Ecto neural progenitor cell (in vitro differentiated cells): Measurements from ENCODE around the gene PLA2G10.
"Not testable (repeated sequence)": the region's sequence is repeated elsewhere in the genome, so short reads cannot be mapped to it uniquely, and the experiment has no call there.

ENCODE experiments used
- DNase-seq: peaks from one replicate; pipeline ENCODE4 v3.0.0-alpha.2; 2018; ENCODE audit warnings: low spot score

PLA2G10 gene

GRCh38 chr16:14694129-14694528, at the start of gene PLA2G10:
Gene PLA2G10, minus strand, starts transcription at chr16:14694308. Its CDS starts 79 bp downstream, at chr16:14694229.
- not testable (repeated sequence) for DNase-seq

GRCh38 chr16:14742273-14743128, 48.4 kb upstream of the PLA2G10 start, which contains the start of gene NPIPA2:
Gene NPIPA2, plus strand, starts transcription at chr16:14742533. Its CDS starts 5,533 bp downstream, at chr16:14748066.
- DNase-seq: not testable (repeated sequence)

GRCh38 chr16:14741794-14742193, 47.7 kb upstream of the PLA2G10 start:
- DNase-seq: not testable (repeated sequence)

DNA sequence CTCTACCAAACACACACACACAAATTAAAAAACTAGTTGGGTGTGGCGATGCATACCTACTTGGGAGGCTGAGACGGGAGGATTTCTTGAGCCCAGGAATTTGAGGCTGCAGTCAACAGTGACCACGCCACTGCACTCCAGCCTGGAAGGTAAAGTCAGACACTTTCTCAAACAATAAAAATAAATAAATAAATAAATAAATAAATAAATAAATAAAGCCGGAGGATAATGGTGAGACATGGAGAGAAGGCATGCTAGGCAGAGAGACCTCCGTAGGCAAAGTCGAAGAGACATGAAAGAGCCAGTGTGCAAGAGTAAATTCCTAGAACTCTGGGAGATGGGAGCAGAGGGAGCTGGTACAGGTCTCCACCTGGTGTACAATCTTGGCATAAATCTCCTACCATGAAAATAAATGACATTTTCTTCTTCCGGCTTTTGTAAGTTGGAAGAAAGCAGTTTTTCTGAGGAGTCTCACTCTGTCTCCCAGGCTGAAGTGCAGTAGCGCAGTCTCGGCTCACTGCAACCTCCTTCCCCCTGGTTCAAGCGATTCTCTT, 46.8 kb upstream of the PLA2G10 start:
- not testable (repeated sequence) for DNase-seq

DNA sequence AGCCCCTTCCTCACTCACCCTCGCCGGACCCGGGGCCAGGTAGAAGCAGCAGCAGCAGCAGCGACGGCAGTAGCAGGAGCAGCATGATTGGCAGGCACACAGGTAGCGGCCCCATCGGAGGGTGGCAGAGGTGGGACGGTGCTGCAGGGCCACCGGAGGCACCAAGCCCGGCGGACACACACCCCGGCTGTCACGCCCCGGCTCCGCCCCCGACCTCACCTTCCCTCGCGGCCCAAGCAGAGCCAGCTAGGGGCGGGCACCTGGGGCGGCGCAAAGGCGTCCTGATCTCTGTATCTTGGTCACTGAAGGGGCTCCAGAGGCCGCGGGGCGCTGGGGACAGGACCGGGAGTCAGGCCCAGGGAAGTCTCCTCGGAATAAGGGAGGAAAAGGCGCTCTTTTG, 39.1 kb upstream of the PLA2G10 start:
- not testable (repeated sequence) for DNase-seq

GRCh38 chr16:14703156-14704011, 9.3 kb upstream of the PLA2G10 start, which contains the start of gene NPIPA3:
Gene NPIPA3, plus strand, starts transcription at chr16:14703411. Its CDS starts 5,533 bp downstream, at chr16:14708944.
- DNase-seq: not testable (repeated sequence)

- DNase-seq: not testable (repeated sequence)
These were observed 8.6 kb upstream of the PLA2G10 start for GRCh38 chr16:14702672-14703071.

DNA sequence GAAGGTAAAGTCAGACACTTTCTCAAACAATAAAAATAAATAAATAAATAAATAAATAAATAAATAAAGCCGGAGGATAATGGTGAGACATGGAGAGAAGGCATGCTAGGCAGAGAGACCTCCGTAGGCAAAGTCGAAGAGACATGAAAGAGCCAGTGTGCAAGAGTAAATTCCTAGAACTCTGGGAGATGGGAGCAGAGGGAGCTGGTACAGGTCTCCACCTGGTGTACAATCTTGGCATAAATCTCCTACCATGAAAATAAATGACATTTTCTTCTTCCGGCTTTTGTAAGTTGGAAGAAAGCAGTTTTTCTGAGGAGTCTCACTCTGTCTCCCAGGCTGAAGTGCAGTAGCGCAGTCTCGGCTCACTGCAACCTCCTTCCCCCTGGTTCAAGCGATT, 7.8 kb upstream of the PLA2G10 start:
- DNase-seq: not testable (repeated sequence)

DNA sequence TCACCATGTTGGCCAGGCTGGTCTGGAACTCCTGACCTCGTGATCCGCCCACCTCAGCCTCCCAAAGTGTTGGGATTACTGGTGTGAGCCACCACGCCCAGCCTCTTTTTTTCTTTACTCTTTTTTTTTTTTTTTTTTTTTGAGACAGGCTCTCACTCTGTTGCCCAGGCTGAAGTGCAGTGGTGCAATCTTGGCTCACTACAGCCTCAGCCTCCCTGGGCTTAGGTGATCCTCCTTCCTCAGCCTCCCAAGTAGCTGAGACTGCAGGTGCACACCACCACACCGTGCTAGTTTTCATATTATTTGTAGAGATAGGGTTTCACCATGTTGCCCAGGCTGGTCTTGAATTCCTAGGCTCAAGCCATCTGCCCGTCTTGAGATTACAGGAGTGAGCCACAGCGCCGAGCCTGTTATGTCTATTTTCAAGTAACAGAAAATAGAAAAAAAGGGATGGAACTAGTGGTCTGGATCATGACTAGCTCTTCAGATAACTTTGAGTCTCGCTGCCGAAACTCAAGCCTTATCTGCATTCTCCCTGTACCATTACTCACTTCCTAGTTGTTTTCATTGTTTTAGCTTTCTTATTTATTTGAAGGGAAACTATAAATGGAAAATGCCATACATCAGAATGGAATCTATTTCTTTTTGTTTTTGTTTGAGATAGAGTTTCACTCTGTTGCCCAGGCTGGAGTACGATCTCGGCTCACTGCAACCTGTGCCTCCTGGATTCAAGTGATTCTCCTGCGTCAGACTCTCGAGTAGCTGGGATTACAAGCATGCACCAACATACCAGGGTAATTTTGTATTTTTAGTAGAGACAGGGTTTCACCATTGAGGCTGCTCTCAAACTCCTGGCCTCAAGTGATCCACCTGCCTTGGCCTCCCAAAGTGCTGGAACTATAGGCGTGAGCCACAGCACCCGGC, 8.0 kb downstream of the PLA2G10 start:
- not testable (repeated sequence) for DNase-seq

GRCh38 chr16:14682121-14682520, 12.0 kb downstream of the PLA2G10 start:
- no peak for DNase-seq

DNA sequence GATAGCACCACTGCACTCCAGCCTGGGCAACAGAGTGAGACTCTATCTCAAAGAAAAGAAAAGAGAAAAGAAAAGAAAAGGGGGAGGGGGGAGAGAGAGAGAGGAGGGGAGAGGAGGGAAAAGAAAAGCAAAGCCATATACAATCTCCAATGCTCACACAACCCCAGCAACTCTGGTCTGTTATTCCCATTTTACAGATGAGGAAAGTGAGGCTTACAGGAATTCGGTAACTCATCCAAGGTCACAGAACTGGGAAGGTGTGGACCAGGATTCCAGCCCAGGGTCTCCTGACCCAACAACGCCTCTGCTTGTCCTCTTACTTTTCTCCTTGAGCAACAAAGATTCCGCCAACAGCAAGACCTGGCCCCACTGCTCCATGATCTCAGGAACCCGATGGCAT, 13.0 kb downstream of the PLA2G10 start:
- no peak for DNase-seq

DNA sequence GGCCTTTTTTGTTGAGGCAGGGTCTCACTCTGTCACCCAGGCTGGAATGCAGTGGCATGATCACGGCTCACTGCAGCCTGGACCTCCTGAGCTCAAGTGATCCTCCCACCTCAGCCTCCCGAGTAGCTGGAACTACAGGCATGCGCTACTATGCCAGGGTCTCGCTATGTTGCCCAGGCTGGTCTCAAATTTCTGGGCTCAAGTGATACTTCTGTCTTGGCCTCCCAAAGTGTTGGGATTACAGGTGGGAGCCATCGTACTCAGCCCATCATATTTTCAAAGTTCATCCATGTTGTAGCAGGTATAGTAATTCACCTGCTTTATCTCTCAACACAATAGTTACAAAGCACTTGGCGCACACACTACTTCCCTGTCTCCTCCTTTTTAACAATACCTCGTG, 13.7 kb downstream of the PLA2G10 start:
- DNase-seq: not testable (repeated sequence)

DNA sequence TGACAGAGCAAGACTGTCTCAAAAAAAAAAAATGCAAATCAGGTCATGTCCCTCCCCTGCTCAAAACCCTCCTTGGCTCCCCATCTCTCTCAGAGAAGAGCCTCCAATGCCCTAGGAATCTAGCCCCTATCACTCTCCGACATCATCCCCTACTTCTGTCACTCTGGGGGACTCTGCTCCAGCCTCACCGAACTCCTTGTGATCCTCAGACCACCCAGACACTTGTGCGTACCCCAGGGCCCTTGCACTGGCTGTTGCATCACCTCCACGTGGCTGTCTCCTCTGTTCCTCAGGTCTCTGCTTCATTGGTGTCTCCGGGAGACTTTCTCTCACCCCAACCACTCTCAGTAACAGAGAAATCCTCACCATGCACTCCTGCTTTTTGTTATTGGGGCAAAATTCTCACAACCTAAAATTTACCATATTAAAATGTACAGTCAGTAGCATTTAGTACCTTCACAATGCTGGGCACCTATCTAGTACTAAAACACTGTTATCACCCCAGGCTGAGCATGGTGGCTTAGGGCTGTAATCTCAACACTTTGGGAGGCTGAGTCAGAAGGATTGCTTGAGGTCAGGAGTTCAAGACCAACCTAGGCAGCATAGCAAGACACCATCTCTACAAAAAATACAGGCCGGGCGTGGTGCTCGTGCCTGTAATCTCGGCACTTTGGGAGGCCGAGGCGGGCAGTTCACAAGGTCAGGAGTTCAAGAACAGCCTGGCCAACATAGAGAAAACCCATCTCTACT, 15.2 kb downstream of the PLA2G10 start:
- no peak for DNase-seq

- DNase-seq: no peak
These were observed 16.5 kb downstream of the PLA2G10 start for GRCh38 chr16:14677627-14678026.

GRCh38 chr16:14676633-14677032, 17.5 kb downstream of the PLA2G10 start:
- DNase-seq: no peak

DNA sequence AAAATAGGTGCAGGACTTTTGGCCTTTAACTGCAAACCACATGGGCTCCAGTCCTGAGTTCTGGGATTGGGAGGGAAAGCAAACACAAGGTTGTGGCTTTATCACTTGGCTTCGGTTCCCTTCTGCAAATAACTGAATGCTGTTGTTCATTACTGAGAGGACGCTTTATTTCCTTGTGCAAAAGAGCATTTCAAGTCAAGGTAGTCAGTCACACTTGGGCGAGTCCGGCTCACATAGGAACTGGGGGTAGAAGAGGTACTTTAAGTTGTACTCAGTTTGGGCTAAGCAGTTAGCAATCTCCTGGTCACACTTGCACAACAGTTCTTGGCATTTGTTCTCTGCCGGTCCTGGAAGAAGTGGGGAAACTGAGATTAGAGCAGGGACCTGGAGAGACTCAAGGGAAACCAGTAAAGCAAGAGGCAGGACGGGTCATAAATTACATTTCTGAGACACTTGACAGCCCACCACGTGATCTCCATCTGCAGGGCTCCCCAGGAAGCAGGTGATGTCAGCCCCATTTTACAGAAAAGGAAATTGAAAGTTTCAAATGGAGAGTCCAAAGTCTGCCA, 21.6 kb downstream of the PLA2G10 start:
- DNase-seq: no peak

- no peak for DNase-seq
These were observed 24.3 kb downstream of the PLA2G10 start for GRCh38 chr16:14669776-14670175.

DNA sequence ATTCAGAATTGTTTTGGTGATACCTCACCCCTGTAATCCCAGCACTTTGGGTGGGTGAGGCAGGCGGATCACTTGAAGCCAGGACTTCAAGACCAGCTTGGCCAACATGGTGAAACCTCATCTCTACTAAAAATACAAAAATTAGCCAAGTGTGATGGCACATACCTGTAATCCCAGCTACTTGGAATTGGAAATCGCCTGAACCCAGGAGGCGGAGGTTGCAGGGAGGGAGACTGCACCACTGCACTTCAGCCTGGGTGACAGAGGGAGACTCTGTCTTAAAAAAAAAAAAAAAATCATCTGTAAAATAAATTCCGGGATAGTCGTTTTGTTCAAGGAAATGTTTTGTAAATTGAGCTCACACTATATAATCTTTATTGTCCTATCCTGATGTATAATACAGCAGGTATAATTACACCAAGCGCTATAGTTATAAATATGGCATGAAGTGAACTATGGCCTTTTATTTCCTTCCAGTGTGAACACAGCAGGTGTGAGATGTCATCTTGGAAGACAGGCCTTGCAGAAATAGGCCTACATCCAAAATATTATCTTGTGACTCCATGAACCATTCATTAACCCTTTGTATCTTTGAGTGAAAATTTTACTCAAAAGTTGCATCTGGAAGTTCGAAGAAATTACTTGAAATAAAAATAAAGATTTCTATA, 25.4 kb downstream of the PLA2G10 start:
- DNase-seq: no peak
